Brain microvascular endothelial cell (primary cell): ENCODE data around the gene NRCAM.

Source experiments
- DNase-seq: peaks from one replicate; pipeline ENCODE4 v3.0.0-alpha.2; 2020
- H3K27ac ChIP-seq: fragments of 250-450 bp; sonication (Bioruptor Pico); 2 replicates; pipeline ENCODE4 v1.5.1; 2020; ENCODE audit warnings: mild to moderate bottlenecking, moderate library complexity
- H3K27me3 ChIP-seq: fragments of 250-450 bp; sonication (Bioruptor Pico); replicated peaks from 2 replicates; pipeline ENCODE4 v1.5.1; 2020; ENCODE audit warnings: mild to moderate bottlenecking
- H3K36me3 ChIP-seq: fragments of 250-450 bp; sonication (Bioruptor Pico); replicated peaks from 2 replicates; pipeline ENCODE4 v1.5.1; 2020; ENCODE audit warnings: mild to moderate bottlenecking
- H3K4me3 ChIP-seq: 2 replicates; pipeline ENCODE4 v1.5.1; 2011; ENCODE audit warnings: low read depth, mild to moderate bottlenecking, control low read depth, low read length, moderate library complexity
- in situ Hi-C: cut with HindIII; loops from 2 replicates; pipeline ENCODE4 v1.10.0; 2017; ENCODE audit warnings: low sequenced_read_pairs, low pct_ligation_motif_present
- TF ChIP-seq, protein P1 (sequence below): IDR thresholded peaks from 2 replicates; pipeline ENCODE4 v1.5.1; 2011; ENCODE audit warnings: low read depth, mild to moderate bottlenecking, moderate library complexity, low read length, control low read depth, inconsistent platforms; ENCODE audit errors: missing control alignments

Gene NRCAM

DNA sequence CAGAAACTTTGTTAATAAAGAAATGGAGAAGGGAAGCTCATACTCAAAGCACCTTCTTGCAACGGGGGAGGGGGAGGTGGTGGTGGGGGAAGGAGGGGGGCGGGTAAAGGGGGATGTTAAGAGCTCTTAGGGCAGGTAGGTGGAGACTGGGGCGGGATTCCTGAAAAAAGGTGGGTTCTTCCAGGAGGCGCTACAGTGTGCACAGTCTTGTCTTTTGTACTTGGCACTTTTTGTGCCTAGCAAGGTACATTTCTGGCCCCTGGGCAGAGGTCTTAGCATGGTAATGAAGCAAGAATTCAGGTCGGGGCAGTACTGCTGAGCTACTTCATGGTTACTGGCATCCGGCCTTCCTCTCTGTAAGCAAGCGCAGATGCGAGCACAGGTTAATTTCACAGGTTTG lies 310.8 kb downstream of the NRCAM start:
- H3K4me3 ChIP-seq, result no peak overlapping the region
- no peak for DNase-seq
- TF ChIP-seq, protein P1, sequence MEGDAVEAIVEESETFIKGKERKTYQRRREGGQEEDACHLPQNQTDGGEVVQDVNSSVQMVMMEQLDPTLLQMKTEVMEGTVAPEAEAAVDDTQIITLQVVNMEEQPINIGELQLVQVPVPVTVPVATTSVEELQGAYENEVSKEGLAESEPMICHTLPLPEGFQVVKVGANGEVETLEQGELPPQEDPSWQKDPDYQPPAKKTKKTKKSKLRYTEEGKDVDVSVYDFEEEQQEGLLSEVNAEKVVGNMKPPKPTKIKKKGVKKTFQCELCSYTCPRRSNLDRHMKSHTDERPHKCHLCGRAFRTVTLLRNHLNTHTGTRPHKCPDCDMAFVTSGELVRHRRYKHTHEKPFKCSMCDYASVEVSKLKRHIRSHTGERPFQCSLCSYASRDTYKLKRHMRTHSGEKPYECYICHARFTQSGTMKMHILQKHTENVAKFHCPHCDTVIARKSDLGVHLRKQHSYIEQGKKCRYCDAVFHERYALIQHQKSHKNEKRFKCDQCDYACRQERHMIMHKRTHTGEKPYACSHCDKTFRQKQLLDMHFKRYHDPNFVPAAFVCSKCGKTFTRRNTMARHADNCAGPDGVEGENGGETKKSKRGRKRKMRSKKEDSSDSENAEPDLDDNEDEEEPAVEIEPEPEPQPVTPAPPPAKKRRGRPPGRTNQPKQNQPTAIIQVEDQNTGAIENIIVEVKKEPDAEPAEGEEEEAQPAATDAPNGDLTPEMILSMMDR, result no peak
- H3K27ac ChIP-seq, result no peak overlapping the region
- no peaks in the 10 kb centered on the region for H3K36me3 ChIP-seq
- in situ Hi-C loops, result loop anchor here (25.0 kb wide), 1 partner anchor 133 kb away; the partner anchor contains the start of gene LAMB1
- no peaks in the 10 kb centered on the region for H3K27me3 ChIP-seq

DNA sequence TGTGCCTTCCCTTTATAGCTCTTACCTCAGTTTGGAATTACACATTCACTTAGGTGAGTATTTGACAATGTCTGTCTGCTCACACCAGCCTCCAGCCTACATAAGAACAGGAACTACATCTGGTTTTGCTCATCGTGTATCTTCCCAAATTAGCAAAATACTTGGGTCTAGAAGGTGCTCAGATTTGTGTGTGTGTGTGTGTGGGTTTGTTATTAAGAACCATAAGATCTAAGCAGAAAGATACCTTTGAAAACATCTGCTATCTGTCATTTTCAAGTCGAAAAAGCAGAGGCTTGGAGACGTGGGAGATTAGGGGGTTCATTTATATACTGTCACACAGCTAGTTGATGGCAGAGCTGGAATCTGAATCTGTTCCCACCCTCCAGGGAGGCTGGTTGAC lies 311.3 kb downstream of the NRCAM start:
- in situ Hi-C loops, result loop anchor here (25.0 kb wide), 1 partner anchor 133 kb away; the partner anchor contains the start of gene LAMB1
- no peak overlapping the region for H3K4me3 ChIP-seq
- TF ChIP-seq, protein P1, result no peak
- H3K27me3 ChIP-seq, result no peaks in the 10 kb centered on the region
- no peak overlapping the region for H3K27ac ChIP-seq
- no peak for DNase-seq
- no peaks in the 10 kb centered on the region for H3K36me3 ChIP-seq

- H3K36me3 ChIP-seq, result no peaks in the 10 kb centered on the region
- H3K4me3 ChIP-seq, result no peak overlapping the region
- TF ChIP-seq, protein P1, result no peak
- no peak for DNase-seq
- H3K27ac ChIP-seq, result no peak overlapping the region
- in situ Hi-C loops, result loop anchor here (25.0 kb wide), 1 partner anchor 132 kb away; the partner anchor contains the start of gene LAMB1
- H3K27me3 ChIP-seq, result no peaks in the 10 kb centered on the region
Measured at GRCh38 chr7:108143658-108144420, 312.4 kb downstream of the NRCAM start.

- no peak for DNase-seq
- in situ Hi-C loops, result loop anchor here (25.0 kb wide), 1 partner anchor 130 kb away; the partner anchor contains the start of gene LAMB1
- Histone ChIP-seq H3K27ac (no peak overlapping the region), H3K4me3 (no peak overlapping the region), H3K36me3 (no peaks in the 10 kb centered on the region), H3K27me3 (no peaks in the 10 kb centered on the region)
- TF ChIP-seq, protein P1, result no peak
Measured at GRCh38 chr7:108142675-108143259, 313.5 kb downstream of the NRCAM start.

GRCh38 chr7:108142180-108142579 lies 314.1 kb downstream of the NRCAM start:
- no peak overlapping the region for H3K4me3 ChIP-seq
- DNase-seq, result no peak
- TF ChIP-seq, protein P1, result no peak
- in situ Hi-C loops, result loop anchor here (25.0 kb wide), 1 partner anchor 130 kb away; the partner anchor contains the start of gene LAMB1
- H3K36me3 ChIP-seq, result no peaks in the 10 kb centered on the region
- H3K27me3 ChIP-seq, result no peaks in the 10 kb centered on the region
- no peak overlapping the region for H3K27ac ChIP-seq
